Hepatocyte (in vitro differentiated cells): ENCODE measurements around the gene FIGNL2.

Experiments
- CTCF ChIP-seq: fragments of 200-600 bp; sonication (generic); IDR thresholded peaks from 2 replicates; pipeline ENCODE4 v1.5.1; 2016; ENCODE audit warnings: antibody characterized with exemption, mild to moderate bottlenecking; ENCODE audit not compliant: poor library complexity
- EZH2 ChIP-seq: fragments of 200-600 bp; sonication (generic); IDR thresholded peaks from 2 replicates; pipeline ENCODE4 v1.6.1; 2016; ENCODE audit warnings: antibody characterized with exemption, mild to moderate bottlenecking, borderline replicate concordance
- EZH2phosphoT487 ChIP-seq: fragments of 200-600 bp; sonication (generic); IDR thresholded peaks from one replicate; pipeline ENCODE4 v1.6.1; 2018; ENCODE audit warnings: antibody characterized with exemption, mild to moderate bottlenecking, low read depth, moderate library complexity; ENCODE audit not compliant: unreplicated experiment, severe bottlenecking

GRCh38 chr12:51825216-51825615 lies 23.3 kb downstream of the FIGNL2 start:
- no peak for TF ChIP-seq EZH2
- TF ChIP-seq CTCF: no peak
- no peak for TF ChIP-seq EZH2phosphoT487
